DND-41 (cell line): ENCODE measurements around the gene GIPC2.
"Not testable (repeated sequence)": the region's sequence is repeated elsewhere in the genome, so short reads cannot be mapped to it uniquely, and the experiment has no call there.

Source experiments
- ATAC-seq: fragments of 200-7000 bp; cut with Tn5 transposase; 3 replicates; pipeline ENCODE4 v1.9.1; 2021; ENCODE audit warnings: low read depth; ENCODE audit not compliant: insufficient read depth
- DNase-seq: peaks from one replicate; pipeline ENCODE4 v3.0.0-alpha.2; 2020
- H2AFZ ChIP-seq: 2 replicates; pipeline ENCODE4 v1.6.0; 2012; ENCODE audit warnings: low read depth, low read length
- H3K27ac ChIP-seq: 2 replicates; pipeline ENCODE4 v1.5.1; 2012; ENCODE audit warnings: low read length, inconsistent platforms
- H3K27me3 ChIP-seq: fragments of 200-600 bp; sonication (generic); 2 replicates; pipeline ENCODE4 v1.6.0; 2012; ENCODE audit warnings: low read length, mild to moderate bottlenecking, inconsistent platforms; ENCODE audit not compliant: insufficient read depth, poor library complexity
- H3K36me3 ChIP-seq: 2 replicates; pipeline ENCODE4 v1.5.1; 2012; ENCODE audit warnings: low read length, inconsistent platforms; ENCODE audit not compliant: insufficient read depth
- H3K4me1 ChIP-seq: 2 replicates; pipeline ENCODE4 v1.5.1; 2012; ENCODE audit warnings: mild to moderate bottlenecking, low read length; ENCODE audit not compliant: insufficient read depth
- H3K4me2 ChIP-seq: 2 replicates; pipeline ENCODE4 v1.6.0; 2012; ENCODE audit warnings: mild to moderate bottlenecking, moderate library complexity, low read length, inconsistent platforms; ENCODE audit not compliant: insufficient read depth
- H3K4me3 ChIP-seq, 2 experiments: fragments of 200-600 bp in 1 of 2; shearing (Covaris generic) in 1 of 2; 2 replicates each; pipeline ENCODE4 v1.5.1; 2012 to 2016; ENCODE audit warnings: inconsistent platforms in 2 of 2, low read length in 2 of 2, mild to moderate bottlenecking in 2 of 2, low read depth in 1 of 2, moderate library complexity in 1 of 2
- H3K79me2 ChIP-seq: 2 replicates; pipeline ENCODE4 v1.6.0; 2012; ENCODE audit warnings: low read length, inconsistent platforms; ENCODE audit not compliant: insufficient read depth
- H3K9ac ChIP-seq: 2 replicates; pipeline ENCODE4 v1.6.0; 2012; ENCODE audit warnings: low read depth, mild to moderate bottlenecking, inconsistent platforms, low read length, moderate library complexity
- H3K9me3 ChIP-seq: 2 replicates; pipeline ENCODE4 v1.5.1; 2012; ENCODE audit warnings: low read length, moderate library complexity, mild to moderate bottlenecking, inconsistent platforms; ENCODE audit not compliant: insufficient read depth, severe bottlenecking
- H4K20me1 ChIP-seq: 2 replicates; pipeline ENCODE4 v1.6.0; 2012; ENCODE audit warnings: low read length; ENCODE audit not compliant: insufficient read depth
- EZH2 ChIP-seq: IDR thresholded peaks from 3 replicates; pipeline ENCODE4 v1.6.1; 2012; ENCODE audit warnings: borderline replicate concordance, low read depth, mild to moderate bottlenecking, moderate library complexity, low read length, inconsistent platforms; ENCODE audit not compliant: severe bottlenecking
- TF ChIP-seq, protein P1 (sequence below): IDR thresholded peaks from 2 replicates; pipeline ENCODE4 v1.5.1; 2012; ENCODE audit warnings: borderline replicate concordance, low read length, moderate library complexity, mild to moderate bottlenecking; ENCODE audit not compliant: poor library complexity, severe bottlenecking; ENCODE audit errors: extremely low read depth

The GIPC2 gene

DNA sequence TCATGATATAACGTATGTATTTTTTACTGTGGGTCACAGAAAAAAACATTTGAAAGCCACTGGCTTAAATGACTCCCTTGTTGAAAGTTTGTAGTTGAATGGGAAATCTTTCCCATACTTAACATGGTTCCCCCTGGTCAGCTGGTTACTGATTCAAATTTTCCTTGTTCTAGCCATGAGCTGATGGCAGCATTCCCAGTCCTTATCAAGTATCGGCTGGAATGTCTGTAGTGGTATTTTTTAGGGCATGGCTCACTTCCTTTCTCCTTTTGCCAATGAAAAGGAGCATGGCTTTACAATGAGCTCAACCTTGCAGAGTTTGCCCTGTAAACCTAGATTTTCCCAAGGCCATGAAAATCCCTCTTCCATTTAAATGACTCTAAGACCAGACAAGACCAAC, 55.7 kb downstream of the GIPC2 start:
- no peaks in the 10 kb centered on the region for H3K4me1 ChIP-seq
- H3K4me3 ChIP-seq, result no peak overlapping the region
- H3K27me3 ChIP-seq, result peaks cover 4% of the 10 kb centered on the region
- DNase-seq (no peak), ATAC-seq (no peak)
- no peaks in the 10 kb centered on the region for H3K9me3 ChIP-seq
- TF ChIP-seq, protein P1, sequence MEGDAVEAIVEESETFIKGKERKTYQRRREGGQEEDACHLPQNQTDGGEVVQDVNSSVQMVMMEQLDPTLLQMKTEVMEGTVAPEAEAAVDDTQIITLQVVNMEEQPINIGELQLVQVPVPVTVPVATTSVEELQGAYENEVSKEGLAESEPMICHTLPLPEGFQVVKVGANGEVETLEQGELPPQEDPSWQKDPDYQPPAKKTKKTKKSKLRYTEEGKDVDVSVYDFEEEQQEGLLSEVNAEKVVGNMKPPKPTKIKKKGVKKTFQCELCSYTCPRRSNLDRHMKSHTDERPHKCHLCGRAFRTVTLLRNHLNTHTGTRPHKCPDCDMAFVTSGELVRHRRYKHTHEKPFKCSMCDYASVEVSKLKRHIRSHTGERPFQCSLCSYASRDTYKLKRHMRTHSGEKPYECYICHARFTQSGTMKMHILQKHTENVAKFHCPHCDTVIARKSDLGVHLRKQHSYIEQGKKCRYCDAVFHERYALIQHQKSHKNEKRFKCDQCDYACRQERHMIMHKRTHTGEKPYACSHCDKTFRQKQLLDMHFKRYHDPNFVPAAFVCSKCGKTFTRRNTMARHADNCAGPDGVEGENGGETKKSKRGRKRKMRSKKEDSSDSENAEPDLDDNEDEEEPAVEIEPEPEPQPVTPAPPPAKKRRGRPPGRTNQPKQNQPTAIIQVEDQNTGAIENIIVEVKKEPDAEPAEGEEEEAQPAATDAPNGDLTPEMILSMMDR, result no peak
- TF ChIP-seq EZH2, result no peak
- H3K36me3 ChIP-seq, result no peaks in the 10 kb centered on the region
- H4K20me1 ChIP-seq, result no peaks in the 10 kb centered on the region
- H3K27ac ChIP-seq, result no peak overlapping the region
- H3K4me2 ChIP-seq, result no peak overlapping the region
- H3K79me2 ChIP-seq, result no peaks in the 10 kb centered on the region
- no peak overlapping the region for H2AFZ ChIP-seq
- no peak overlapping the region for H3K9ac ChIP-seq

DNA sequence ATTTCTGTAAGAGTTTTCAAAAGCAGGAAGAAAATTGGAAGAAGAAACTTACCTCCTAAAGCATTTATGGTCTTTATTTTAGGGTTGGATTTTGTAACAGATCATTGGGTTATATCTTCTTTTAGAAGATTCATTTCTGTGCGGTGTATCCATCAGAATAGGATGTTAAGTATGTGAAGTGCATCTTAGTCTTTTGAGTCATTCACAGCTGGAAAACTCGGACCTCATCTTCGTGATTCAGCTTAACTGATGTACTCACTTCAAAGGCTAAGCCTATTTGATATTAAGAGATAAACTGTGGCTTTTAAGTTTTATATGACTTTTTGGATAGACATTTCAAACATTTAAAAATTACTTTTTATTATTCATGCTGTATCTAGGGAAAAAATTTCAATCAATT, 56.3 kb downstream of the GIPC2 start:
- no peak for ATAC-seq
- DNase-seq, result no peak

DNA sequence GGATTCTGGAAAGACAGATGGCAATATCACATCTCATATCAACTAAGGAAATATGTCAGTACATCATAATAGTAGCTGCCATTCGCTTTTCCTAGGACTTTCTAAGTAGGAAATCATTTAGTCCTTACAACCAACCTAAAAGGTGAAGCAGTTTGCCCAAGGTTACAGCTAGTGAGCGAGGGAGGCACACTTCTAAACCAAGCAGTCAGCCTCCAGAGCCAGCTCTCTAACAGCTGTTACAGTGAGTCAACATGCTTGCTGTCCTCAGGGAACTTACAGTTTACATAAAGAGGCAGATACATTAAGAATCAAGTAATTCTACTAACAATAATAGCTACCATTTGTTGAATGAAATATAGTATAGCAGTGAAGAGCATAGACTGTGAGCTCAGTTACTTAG, 57.1 kb downstream of the GIPC2 start:
- H3K9ac ChIP-seq, result no peak overlapping the region
- no peak overlapping the region for H3K4me2 ChIP-seq
- no peaks in the 10 kb centered on the region for H3K9me3 ChIP-seq
- no peaks in the 10 kb centered on the region for H3K4me1 ChIP-seq
- H3K36me3 ChIP-seq, result no peaks in the 10 kb centered on the region
- no peaks in the 10 kb centered on the region for H3K79me2 ChIP-seq
- H3K27me3 ChIP-seq, result peaks cover 4% of the 10 kb centered on the region
- no peak for ATAC-seq
- TF ChIP-seq, protein P1, result no peak
- no peak for TF ChIP-seq EZH2
- H3K27ac ChIP-seq, result no peak overlapping the region
- no peaks in the 10 kb centered on the region for H4K20me1 ChIP-seq
- DNase-seq, result no peak
- no peak overlapping the region for H2AFZ ChIP-seq
- H3K4me3 ChIP-seq, result no peak overlapping the region

More for the DNA sequence above, 56.3 kb downstream of the GIPC2 start:
- H3K4me1 ChIP-seq, result no peaks in the 10 kb centered on the region
- no peak overlapping the region; a peak in 1 of 4 replicates for H3K4me3 ChIP-seq
- no peaks in the 10 kb centered on the region for H3K9me3 ChIP-seq
- H4K20me1 ChIP-seq, result no peaks in the 10 kb centered on the region
- no peaks in the 10 kb centered on the region for H3K36me3 ChIP-seq
- H3K4me2 ChIP-seq, result no peak overlapping the region
- H3K27ac ChIP-seq, result no peak overlapping the region
- no peaks in the 10 kb centered on the region for H3K79me2 ChIP-seq
- peaks cover 4% of the 10 kb centered on the region for H3K27me3 ChIP-seq
- TF ChIP-seq, protein P1, result no peak
- no peak for TF ChIP-seq EZH2
- no peak overlapping the region for H2AFZ ChIP-seq
- H3K9ac ChIP-seq, result no peak overlapping the region

DNA sequence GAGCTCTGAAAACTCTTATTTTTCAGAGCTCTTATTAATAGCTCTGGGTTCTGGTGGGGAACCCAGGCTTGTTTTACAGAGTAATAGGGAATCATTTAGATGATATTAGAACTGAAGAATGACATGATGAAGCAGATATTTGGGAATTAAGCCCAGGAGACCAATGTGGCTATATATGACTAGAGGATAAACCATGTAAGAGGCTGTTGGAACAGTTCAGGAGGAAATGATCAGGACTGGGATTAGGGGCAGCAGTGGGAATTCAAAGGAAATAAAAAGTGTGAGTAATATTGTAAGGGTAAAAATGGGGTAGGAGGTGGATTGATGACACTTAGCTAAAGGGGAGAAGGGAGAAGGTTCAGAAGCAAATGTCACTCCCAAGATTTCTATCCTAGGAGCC, 58.6 kb downstream of the GIPC2 start:
- H3K4me1 ChIP-seq, result no peaks in the 10 kb centered on the region
- no peak for TF ChIP-seq EZH2
- TF ChIP-seq, protein P1, result no peak
- no peak overlapping the region for H3K4me2 ChIP-seq
- H3K79me2 ChIP-seq, result no peaks in the 10 kb centered on the region
- H3K9me3 ChIP-seq, result no peaks in the 10 kb centered on the region
- peaks cover 4% of the 10 kb centered on the region for H3K27me3 ChIP-seq
- H2AFZ ChIP-seq, result no peak overlapping the region
- no peaks in the 10 kb centered on the region for H4K20me1 ChIP-seq
- H3K27ac ChIP-seq, result no peak overlapping the region
- H3K9ac ChIP-seq, result no peak overlapping the region
- H3K4me3 ChIP-seq, result no peak overlapping the region
- DNase-seq (no peak), ATAC-seq (no peak)
- no peaks in the 10 kb centered on the region for H3K36me3 ChIP-seq

DNA sequence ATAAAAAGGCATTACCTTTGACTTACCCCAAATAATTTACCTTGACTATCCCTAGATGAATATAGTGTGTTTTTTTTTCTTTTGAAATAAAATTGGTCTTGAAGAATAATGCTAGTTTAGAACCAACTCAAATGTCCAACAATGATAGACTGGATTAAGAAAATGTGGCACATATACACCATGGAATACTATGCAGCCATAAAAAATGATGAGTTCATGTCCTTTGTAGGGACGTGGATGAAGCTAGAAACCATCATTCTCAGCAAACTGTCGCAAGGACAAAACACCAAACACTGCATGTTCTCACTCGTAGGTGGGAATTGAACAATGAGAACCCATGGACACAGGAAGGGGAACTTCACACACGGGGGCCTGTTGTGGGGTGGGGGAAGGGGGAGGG, 63.9 kb downstream of the GIPC2 start:
- H3K36me3 ChIP-seq, H4K20me1 ChIP-seq, ATAC-seq, H3K27ac ChIP-seq, H3K4me1 ChIP-seq, H3K4me2 ChIP-seq, DNase-seq, H2AFZ ChIP-seq, H3K9ac ChIP-seq, H3K9me3 ChIP-seq, H3K27me3 ChIP-seq, H3K4me3 ChIP-seq, H3K79me2 ChIP-seq: not testable (repeated sequence)
